HG03432 (cell line): ENCODE results near the gene DLGAP4.
"Not testable (repeated sequence)": the region's sequence is repeated elsewhere in the genome, so short reads cannot be mapped to it uniquely, and the experiment has no call there.

Experiments used
- ATAC-seq: cut with Tn5 transposase; IDR thresholded peaks from one replicate; pipeline ENCODE4 v1.9.1; 2021; ENCODE audit warnings: mild to moderate bottlenecking, moderate library complexity; ENCODE audit not compliant: unreplicated experiment

Gene DLGAP4

GRCh38 chr20:36490191-36490590, 184.1 kb downstream of the DLGAP4 start:
- no peak for ATAC-seq

GRCh38 chr20:36491901-36492617, 185.9 kb downstream of the DLGAP4 start:
- no peak for ATAC-seq

GRCh38 chr20:36493051-36493800, 187.1 kb downstream of the DLGAP4 start:
- no peak for ATAC-seq

GRCh38 chr20:36493801-36494114, 187.6 kb downstream of the DLGAP4 start:
- ATAC-seq = no peak

GRCh38 chr20:36496707-36497669, 190.8 kb downstream of the DLGAP4 start:
- ATAC-seq = no peak

GRCh38 chr20:36497856-36498255, 191.7 kb downstream of the DLGAP4 start:
- no peak for ATAC-seq

GRCh38 chr20:36498386-36499179, 192.4 kb downstream of the DLGAP4 start:
- no peak for ATAC-seq

GRCh38 chr20:36499211-36499610, 193.1 kb downstream of the DLGAP4 start:
- no peak for ATAC-seq

GRCh38 chr20:36499723-36500501, 193.8 kb downstream of the DLGAP4 start:
- no peak for ATAC-seq

- no peak for ATAC-seq
These were observed 195.3 kb downstream of the DLGAP4 start for GRCh38 chr20:36501367-36502006.

- ATAC-seq = no peak
These were observed 198.2 kb downstream of the DLGAP4 start for GRCh38 chr20:36504295-36504694.

- no peak for ATAC-seq
These were observed 200.1 kb downstream of the DLGAP4 start for GRCh38 chr20:36506253-36506652.

GRCh38 chr20:36507746-36508145, 201.6 kb downstream of the DLGAP4 start:
- no peak for ATAC-seq

- ATAC-seq = no peak
These were observed 213.0 kb downstream of the DLGAP4 start for GRCh38 chr20:36519012-36519719.

- no peak for ATAC-seq
These were observed 213.8 kb downstream of the DLGAP4 start for GRCh38 chr20:36519944-36520343.

- no peak for ATAC-seq
These were observed 215.4 kb downstream of the DLGAP4 start for GRCh38 chr20:36521526-36521925.

- ATAC-seq = not testable (repeated sequence)
These were observed 216.3 kb downstream of the DLGAP4 start for GRCh38 chr20:36522412-36522811.

GRCh38 chr20:36523341-36523740, 217.2 kb downstream of the DLGAP4 start:
- ATAC-seq = no peak
